H1 (cell line): ENCODE data around the gene IKZF3.

Source experiments
- BACH1 ChIP-seq: IDR thresholded peaks from 2 replicates; pipeline ENCODE4 v1.6.1; 2012; ENCODE audit warnings: low read length, improper control_type of control experiment
- BCL11A ChIP-seq, 2 experiments: IDR thresholded peaks; one replicate each; pipeline ENCODE4 v1.6.1; 2011; ENCODE audit warnings: low read depth in 2 of 2, low read length in 2 of 2, mild to moderate bottlenecking in 2 of 2
- CBX5 ChIP-seq: fragments of 300-800, 300-1000 bp; sonication (generic); IDR thresholded peaks from 2 replicates; pipeline ENCODE4 v1.7.1; 2016; ENCODE audit warnings: antibody characterized with exemption, low read length, low read depth
- CEBPB ChIP-seq: IDR thresholded peaks from 2 replicates; pipeline ENCODE4 v1.6.1; 2012; ENCODE audit warnings: low read depth, low read length
- MAFK ChIP-seq: IDR thresholded peaks from 2 replicates; pipeline ENCODE4 v1.6.1; 2012; ENCODE audit warnings: low read depth, mild to moderate bottlenecking, improper control_type of control experiment, low read length
- NRF1 ChIP-seq: IDR thresholded peaks from 2 replicates; pipeline ENCODE4 v1.6.1; 2011; ENCODE audit warnings: mild to moderate bottlenecking, low read depth, low read length, improper control_type of control experiment
- PHF8 ChIP-seq: fragments of 200-600 bp; sonication (generic); conservative IDR thresholded peaks from 2 replicates; pipeline ENCODE4 v1.7.1; 2012; ENCODE audit warnings: low read depth, mild to moderate bottlenecking, inconsistent platforms, low read length, moderate library complexity
- POLR2A ChIP-seq, 2 experiments: IDR thresholded peaks; 1 replicate in 1 of 2; 2 replicates in 1 of 2; pipeline ENCODE4 v1.6.1; 2011; ENCODE audit warnings: low read depth in 2 of 2, low read length in 2 of 2, mild to moderate bottlenecking in 2 of 2; ENCODE audit errors: control extremely low read depth in 1 of 2
- RBBP5 ChIP-seq: IDR thresholded peaks from 2 replicates; pipeline ENCODE4 v1.7.1; 2012; ENCODE audit warnings: low read depth, mild to moderate bottlenecking, inconsistent platforms, low read length, moderate library complexity, borderline replicate concordance
- RFX5 ChIP-seq: IDR thresholded peaks from 2 replicates; pipeline ENCODE4 v1.6.1; 2011; ENCODE audit warnings: low read depth, low read length, improper control_type of control experiment, borderline replicate concordance
- SIN3A ChIP-seq, 2 experiments: IDR thresholded peaks in 1 of 2; conservative IDR thresholded peaks in 1 of 2; 2 replicates each; pipeline ENCODE4 v1.6.1; 2011 to 2012; ENCODE audit warnings: low read length in 2 of 2, improper control_type of control experiment in 1 of 2, low read depth in 1 of 2, mild to moderate bottlenecking in 1 of 2
- SIX5 ChIP-seq: IDR thresholded peaks from 2 replicates; pipeline ENCODE4 v1.6.1; 2011; ENCODE audit warnings: mild to moderate bottlenecking, low read depth, low read length
- SP1 ChIP-seq: IDR thresholded peaks from 2 replicates; pipeline ENCODE4 v1.6.1; 2011; ENCODE audit warnings: low read depth, low read length
- TF ChIP-seq, protein P1 (sequence below), 3 experiments: IDR thresholded peaks; 1 replicate in 2 of 3; 2 replicates in 1 of 3; pipeline versions ENCODE4 v1.5.1 to v1.6.1; 2011; ENCODE audit warnings: low read length in 3 of 3, mild to moderate bottlenecking in 3 of 3, inconsistent platforms in 2 of 3, low read depth in 1 of 3, moderate library complexity in 1 of 3; ENCODE audit not compliant: insufficient read depth in 1 of 3; ENCODE audit errors: control extremely low read depth in 1 of 3

DNA sequence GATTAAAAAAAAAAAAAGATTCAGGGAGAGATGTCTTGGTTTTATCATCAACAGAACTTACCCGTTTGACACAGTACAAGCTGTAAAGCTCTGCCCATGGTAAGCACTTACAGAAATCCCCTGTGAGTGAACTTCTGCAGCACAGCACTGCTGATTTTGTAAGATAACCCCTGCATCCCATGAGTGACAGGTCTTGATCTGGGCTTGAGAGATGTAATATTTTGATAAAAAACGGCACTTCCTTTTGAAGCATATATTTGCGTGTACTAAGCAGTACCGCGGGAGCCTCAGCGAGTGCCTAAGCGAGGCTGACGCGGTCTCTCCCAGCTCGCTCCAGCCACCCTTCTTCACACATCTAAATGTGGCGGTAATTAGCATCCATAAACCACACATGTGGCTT, 50.5 kb downstream of the IKZF3 start:
- no peak for TF ChIP-seq SIN3A (conservative IDR thresholded peaks at IDR 0.05 in 1 of 2, IDR thresholded peaks at IDR 0.05 in 1 of 2; ENCODE audit: low read depth in 1 of 2, low read length in 2 of 2)
- no peak for TF ChIP-seq POLR2A (IDR thresholded peaks at IDR 0.05; ENCODE audit: control extremely low read depth in 1 of 2, low read depth in 2 of 2, low read length in 2 of 2)
- TF ChIP-seq, protein P1, sequence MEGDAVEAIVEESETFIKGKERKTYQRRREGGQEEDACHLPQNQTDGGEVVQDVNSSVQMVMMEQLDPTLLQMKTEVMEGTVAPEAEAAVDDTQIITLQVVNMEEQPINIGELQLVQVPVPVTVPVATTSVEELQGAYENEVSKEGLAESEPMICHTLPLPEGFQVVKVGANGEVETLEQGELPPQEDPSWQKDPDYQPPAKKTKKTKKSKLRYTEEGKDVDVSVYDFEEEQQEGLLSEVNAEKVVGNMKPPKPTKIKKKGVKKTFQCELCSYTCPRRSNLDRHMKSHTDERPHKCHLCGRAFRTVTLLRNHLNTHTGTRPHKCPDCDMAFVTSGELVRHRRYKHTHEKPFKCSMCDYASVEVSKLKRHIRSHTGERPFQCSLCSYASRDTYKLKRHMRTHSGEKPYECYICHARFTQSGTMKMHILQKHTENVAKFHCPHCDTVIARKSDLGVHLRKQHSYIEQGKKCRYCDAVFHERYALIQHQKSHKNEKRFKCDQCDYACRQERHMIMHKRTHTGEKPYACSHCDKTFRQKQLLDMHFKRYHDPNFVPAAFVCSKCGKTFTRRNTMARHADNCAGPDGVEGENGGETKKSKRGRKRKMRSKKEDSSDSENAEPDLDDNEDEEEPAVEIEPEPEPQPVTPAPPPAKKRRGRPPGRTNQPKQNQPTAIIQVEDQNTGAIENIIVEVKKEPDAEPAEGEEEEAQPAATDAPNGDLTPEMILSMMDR (IDR thresholded peaks at IDR 0.05; ENCODE audit: control extremely low read depth in 1 of 3, insufficient read depth in 1 of 3, low read depth in 1 of 3, low read length in 3 of 3), result no peak
- TF ChIP-seq RBBP5, result no peak
- no peak for TF ChIP-seq SP1
- no peak for TF ChIP-seq SIX5
- no peak for TF ChIP-seq BACH1
- TF ChIP-seq NRF1, result no peak
- TF ChIP-seq BCL11A (IDR thresholded peaks at IDR 0.05; ENCODE audit: low read depth in 2 of 2, low read length in 2 of 2), result no peak
- TF ChIP-seq RFX5, result no peak
- TF ChIP-seq CEBPB, result no peak
- TF ChIP-seq CBX5, result no peak
- no peak for TF ChIP-seq MAFK
- TF ChIP-seq PHF8, result no peak
